Keratinocyte (primary cell): ENCODE measurements around the gene PLXDC2. TPM values are rescaled to one million over a fixed set of nuclear protein-coding genes. Genes with fewer than 3 reads are reported as not detected.

Experiments
- DNase-seq: peaks from one replicate; pipeline ENCODE4 v3.0.0-alpha.2; 2011; ENCODE audit warnings: low read depth, missing footprints, low spot score
- FAIRE-seq: peaks from 2 replicates; lab custom pipeline; 2011; peaks lifted over from hg19 to GRCh38; lab: Jason Lieb, UNC
- H2AFZ ChIP-seq: 2 replicates; pipeline ENCODE4 v1.6.0; 2012; ENCODE audit warnings: low read length, control low read depth, inconsistent platforms; ENCODE audit not compliant: control insufficient read depth
- H3K27ac ChIP-seq: 2 replicates; pipeline ENCODE4 v1.5.1; 2011; ENCODE audit warnings: low read length; ENCODE audit not compliant: control insufficient read depth, insufficient read depth
- H3K27me3 ChIP-seq: 3 replicates; pipeline ENCODE4 v1.6.0; 2011; ENCODE audit warnings: low read length; ENCODE audit not compliant: control insufficient read depth, insufficient read depth; ENCODE audit errors: extremely low read depth
- H3K36me3 ChIP-seq, 2 experiments: 2 replicates in 1 of 2; 3 replicates in 1 of 2; pipeline ENCODE4 v1.5.1; 2011; ENCODE audit warnings: low read length in 2 of 2, mild to moderate bottlenecking in 1 of 2; ENCODE audit not compliant: control insufficient read depth in 2 of 2, insufficient read depth in 2 of 2; ENCODE audit errors: extremely low read depth in 1 of 2
- H3K4me1 ChIP-seq: 3 replicates; pipeline ENCODE4 v1.5.1; 2011; ENCODE audit warnings: low read length; ENCODE audit not compliant: control insufficient read depth, insufficient read depth; ENCODE audit errors: extremely low read depth
- H3K4me2 ChIP-seq: 3 replicates; pipeline ENCODE4 v1.6.0; 2011; ENCODE audit warnings: low read depth, low read length; ENCODE audit not compliant: control insufficient read depth, insufficient read depth; ENCODE audit errors: extremely low read depth
- H3K4me3 ChIP-seq, 3 experiments: fragments of 200-600 bp in 1 of 3; sonication (generic) in 1 of 3; 2 replicates in 2 of 3; 3 replicates in 1 of 3; pipeline ENCODE4 v1.5.1; 2011 to 2016; ENCODE audit warnings: low read length in 3 of 3, mild to moderate bottlenecking in 3 of 3, control low read depth in 2 of 3, inconsistent platforms in 1 of 3, low read depth in 1 of 3, mixed read lengths in 1 of 3, mixed run types in 1 of 3, moderate library complexity in 1 of 3; ENCODE audit not compliant: control insufficient read depth in 2 of 3, insufficient read depth in 2 of 3; ENCODE audit errors: extremely low read depth in 1 of 3
- H3K79me2 ChIP-seq: 2 replicates; pipeline ENCODE4 v1.6.0; 2012; ENCODE audit warnings: low read length; ENCODE audit not compliant: control insufficient read depth, insufficient read depth
- H3K9ac ChIP-seq: 3 replicates; pipeline ENCODE4 v1.6.0; 2011; ENCODE audit warnings: low read length; ENCODE audit not compliant: control insufficient read depth, insufficient read depth; ENCODE audit errors: extremely low read depth
- H3K9me1 ChIP-seq: 3 replicates; pipeline ENCODE4 v1.6.0; 2011; ENCODE audit warnings: low read length; ENCODE audit not compliant: control insufficient read depth, insufficient read depth; ENCODE audit errors: extremely low read depth
- H3K9me3 ChIP-seq: 2 replicates; pipeline ENCODE4 v1.5.1; 2012; ENCODE audit warnings: low read depth, low read length; ENCODE audit not compliant: control insufficient read depth
- H4K20me1 ChIP-seq: 3 replicates; pipeline ENCODE4 v1.6.0; 2011; ENCODE audit warnings: low read length; ENCODE audit not compliant: control insufficient read depth, insufficient read depth; ENCODE audit errors: extremely low read depth
- EZH2 ChIP-seq: IDR thresholded peaks from one replicate; pipeline ENCODE4 v1.6.1; 2012; ENCODE audit warnings: inconsistent platforms, mild to moderate bottlenecking, low read length, moderate library complexity
- dilution Hi-C: fragments of 300-500 bp; cut with MboI; formaldehyde crosslinking; loops from one replicate; pipeline ENCODE4 v1.7.0; 2020; ENCODE audit warnings: low sequenced_read_pairs; ENCODE audit not compliant: extremely low pct_ligation_motif_present
- polyA plus RNA-seq, 5 experiments: library from polyadenylated mRNA; depleted of rRNA in 3 of 5; stranded (reverse) in 3 of 5; stranded (forward) in 1 of 5; unstranded in 1 of 5; fragments of >200 nt; gene quantifications; 1 replicate in 1 of 5; 2 replicates in 3 of 5; 3 replicates in 1 of 5; pipeline versions ENCODE4 v1.2.1 to v1.2.3, GENCODE V29; 2011 to 2012; ENCODE audit warnings: missing spikeins in 2 of 5, low read depth in 1 of 5, low replicate concordance in 1 of 5
- TF ChIP-seq, protein P1 (sequence below), 3 experiments: IDR thresholded peaks in 1 of 3; conservative IDR thresholded peaks in 1 of 3; optimal IDR thresholded peaks in 1 of 3; 2 replicates in 2 of 3; 3 replicates in 1 of 3; pipeline versions ENCODE3 to v1.5.1; 2011; ENCODE audit warnings: low read length in 3 of 3, mild to moderate bottlenecking in 3 of 3, moderate library complexity in 2 of 3, control low read depth in 1 of 3, inconsistent platforms in 1 of 3; ENCODE audit not compliant: insufficient read depth in 2 of 3; ENCODE audit errors: extremely low read depth in 1 of 3

Gene PLXDC2
- polyA plus RNA-seq, 1 donor (not counting 4 experiments of a cell fraction or from before 2014, with no cell fraction given) = 12.9 TPM

DNA sequence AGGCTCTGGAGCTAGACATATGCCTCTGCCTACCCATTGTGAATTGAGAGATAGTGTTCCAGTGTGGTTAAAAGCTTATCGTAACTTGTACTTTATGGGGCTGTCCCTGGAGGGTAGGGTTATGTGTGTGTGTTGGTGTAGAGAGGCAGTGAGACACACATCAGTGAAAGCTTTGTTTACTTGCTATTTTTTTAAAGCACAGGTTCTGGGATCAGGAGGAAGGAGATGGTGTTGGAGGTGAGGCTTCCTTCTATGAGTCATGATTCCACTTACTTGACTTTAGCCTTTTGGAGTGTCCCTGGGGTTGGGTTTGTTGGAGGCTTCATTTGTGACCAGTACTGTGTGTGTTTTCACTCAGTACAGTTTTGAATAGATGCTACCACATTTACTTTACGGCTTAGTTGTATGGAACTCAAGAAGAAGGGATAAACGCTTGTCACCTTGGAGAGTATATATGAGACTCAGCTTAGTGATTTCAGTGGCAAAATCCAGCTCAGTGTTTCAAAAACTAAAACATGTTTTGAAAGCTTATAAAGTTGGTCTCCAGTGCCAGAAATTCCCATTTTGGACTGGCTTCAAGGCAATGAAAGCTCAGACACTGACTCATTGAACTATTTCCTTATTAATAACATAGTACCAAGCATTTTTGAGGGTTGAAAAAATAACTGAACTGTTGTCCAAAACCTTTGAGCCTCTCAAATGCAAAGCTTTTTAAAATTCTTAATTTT is 106.2 kb downstream of the PLXDC2 start:
- FAIRE-seq (peak; percentile 86), DNase-seq (peak; percentile 67)
- Histone ChIP-seq H3K36me3 (no peaks in the 10 kb centered on the region), H3K27me3 (no peaks in the 10 kb centered on the region), H4K20me1 (no peaks in the 10 kb centered on the region), H3K9me1 (no peaks in the 10 kb centered on the region), H3K27ac (peak overlapping the region; percentile 90), H3K9me3 (no peaks in the 10 kb centered on the region), H3K9ac (peak overlapping the region; percentile 57), H3K4me1 (peaks cover 53% of the 10 kb centered on the region), H2AFZ (peak overlapping the region; percentile 48), H3K4me3 (peak overlapping the region in 1 of 3 experiments; percentile 14), H3K79me2 (no peaks in the 10 kb centered on the region), H3K4me2 (peak overlapping the region; percentile 67)
- dilution Hi-C loops = no loop called here
- no peak for TF ChIP-seq EZH2
- TF ChIP-seq, protein P1, sequence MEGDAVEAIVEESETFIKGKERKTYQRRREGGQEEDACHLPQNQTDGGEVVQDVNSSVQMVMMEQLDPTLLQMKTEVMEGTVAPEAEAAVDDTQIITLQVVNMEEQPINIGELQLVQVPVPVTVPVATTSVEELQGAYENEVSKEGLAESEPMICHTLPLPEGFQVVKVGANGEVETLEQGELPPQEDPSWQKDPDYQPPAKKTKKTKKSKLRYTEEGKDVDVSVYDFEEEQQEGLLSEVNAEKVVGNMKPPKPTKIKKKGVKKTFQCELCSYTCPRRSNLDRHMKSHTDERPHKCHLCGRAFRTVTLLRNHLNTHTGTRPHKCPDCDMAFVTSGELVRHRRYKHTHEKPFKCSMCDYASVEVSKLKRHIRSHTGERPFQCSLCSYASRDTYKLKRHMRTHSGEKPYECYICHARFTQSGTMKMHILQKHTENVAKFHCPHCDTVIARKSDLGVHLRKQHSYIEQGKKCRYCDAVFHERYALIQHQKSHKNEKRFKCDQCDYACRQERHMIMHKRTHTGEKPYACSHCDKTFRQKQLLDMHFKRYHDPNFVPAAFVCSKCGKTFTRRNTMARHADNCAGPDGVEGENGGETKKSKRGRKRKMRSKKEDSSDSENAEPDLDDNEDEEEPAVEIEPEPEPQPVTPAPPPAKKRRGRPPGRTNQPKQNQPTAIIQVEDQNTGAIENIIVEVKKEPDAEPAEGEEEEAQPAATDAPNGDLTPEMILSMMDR (optimal IDR thresholded peaks at IDR 0.05 in 1 of 3, IDR thresholded peaks at IDR 0.05 in 1 of 3, conservative IDR thresholded peaks at IDR 0.05 in 1 of 3; ENCODE audit: extremely low read depth in 1 of 3, insufficient read depth in 2 of 3, low read length in 3 of 3) = no peak

DNA sequence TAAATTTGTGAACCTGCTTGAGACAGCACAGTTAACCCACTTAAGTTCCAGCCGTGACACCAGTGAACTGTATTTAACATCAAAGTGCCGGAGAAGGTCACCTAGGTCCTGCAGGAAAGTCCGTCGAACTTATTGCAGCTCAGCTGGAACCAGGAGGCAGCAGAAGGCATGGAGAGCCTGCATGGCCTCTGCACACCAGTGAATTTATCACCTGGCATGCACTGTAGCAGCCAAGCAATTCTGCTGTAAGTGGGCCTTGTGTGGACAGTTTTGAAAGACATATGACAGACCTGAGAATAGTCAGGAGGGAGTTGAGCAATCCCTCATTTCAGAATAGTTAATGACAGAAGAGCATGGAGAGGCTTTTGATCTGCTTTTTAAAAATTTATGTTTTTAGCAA is 108.8 kb downstream of the PLXDC2 start:
- Histone ChIP-seq H3K27me3 (no peaks in the 10 kb centered on the region), H3K4me1 (peaks cover 36% of the 10 kb centered on the region), H3K9me3 (no peaks in the 10 kb centered on the region), H3K4me2 (no peak overlapping the region), H3K27ac (no peak overlapping the region), H2AFZ (no peak overlapping the region), H4K20me1 (no peaks in the 10 kb centered on the region), H3K36me3 (no peaks in the 10 kb centered on the region), H3K4me3 (no peak overlapping the region), H3K9ac (no peak overlapping the region), H3K79me2 (no peaks in the 10 kb centered on the region), H3K9me1 (no peaks in the 10 kb centered on the region)
- FAIRE-seq = no peak
- DNase-seq = no peak
- TF ChIP-seq, protein P1 (optimal IDR thresholded peaks at IDR 0.05 in 1 of 3, IDR thresholded peaks at IDR 0.05 in 1 of 3, conservative IDR thresholded peaks at IDR 0.05 in 1 of 3; ENCODE audit: extremely low read depth in 1 of 3, insufficient read depth in 2 of 3, low read length in 3 of 3) = no peak
- TF ChIP-seq EZH2 = no peak
- dilution Hi-C loops = no loop called here
